ENCODE measurements around the gene COMT.

COMT gene

GRCh38 chr22:20012741-20013331 lies 71.3 kb downstream of the COMT start:
- H3K4me3 Mint-ChIP-seq: no peak overlapping the region
- no peak for DNase-seq
- H3K4me1 Mint-ChIP-seq: peaks cover 4% of the 10 kb centered on the region
- H3K27me3 Mint-ChIP-seq: peaks cover 17% of the 10 kb centered on the region
- no peak overlapping the region for H3K27ac Mint-ChIP-seq
- H3K9me3 Mint-ChIP-seq: no peaks in the 10 kb centered on the region
- ATAC-seq: no peak
- no peaks in the 10 kb centered on the region for H3K36me3 Mint-ChIP-seq (ENCODE audit: low read depth)

- ATAC-seq: no peak
- DNase-seq: peak; percentile 61
- peaks cover 20% of the 10 kb centered on the region for H3K27me3 Mint-ChIP-seq
- H3K4me3 Mint-ChIP-seq: no peak overlapping the region
- H3K4me1 Mint-ChIP-seq: peaks cover 4% of the 10 kb centered on the region
- H3K27ac Mint-ChIP-seq: no peak overlapping the region
- H3K9me3 Mint-ChIP-seq: no peaks in the 10 kb centered on the region
- no peaks in the 10 kb centered on the region for H3K36me3 Mint-ChIP-seq (ENCODE audit: low read depth)
Observed at GRCh38 chr22:20013382-20013871, 71.9 kb downstream of the COMT start.

- Mint-ChIP-seq H3K27me3 (peaks cover 24% of the 10 kb centered on the region), H3K9me3 (no peaks in the 10 kb centered on the region), H3K4me3 (no peak overlapping the region), H3K27ac (no peak overlapping the region), H3K36me3 (ENCODE audit: low read depth) (no peaks in the 10 kb centered on the region), H3K4me1 (peaks cover 4% of the 10 kb centered on the region)
- DNase-seq (no peak), ATAC-seq (no peak)
Observed at GRCh38 chr22:20014526-20015186, 73.1 kb downstream of the COMT start.

GRCh38 chr22:20015187-20015625 lies 73.6 kb downstream of the COMT start:
- peak overlapping the region; percentile 46 for H3K4me3 Mint-ChIP-seq
- H3K36me3 Mint-ChIP-seq (ENCODE audit: low read depth): no peaks in the 10 kb centered on the region
- H3K27ac Mint-ChIP-seq: no peak overlapping the region
- H3K9me3 Mint-ChIP-seq: no peaks in the 10 kb centered on the region
- DNase-seq: no peak
- ATAC-seq: no peak
- peaks cover 6% of the 10 kb centered on the region for H3K4me1 Mint-ChIP-seq
- peaks cover 24% of the 10 kb centered on the region for H3K27me3 Mint-ChIP-seq

- ATAC-seq: no peak
- H3K9me3 Mint-ChIP-seq: no peaks in the 10 kb centered on the region
- peak overlapping the region; percentile 82 for H3K4me3 Mint-ChIP-seq
- peaks cover 24% of the 10 kb centered on the region for H3K27me3 Mint-ChIP-seq
- H3K4me1 Mint-ChIP-seq: peaks cover 10% of the 10 kb centered on the region
- peak; percentile 30 for DNase-seq
- H3K27ac Mint-ChIP-seq: no peak overlapping the region
- H3K36me3 Mint-ChIP-seq (ENCODE audit: low read depth): no peaks in the 10 kb centered on the region
Observed at GRCh38 chr22:20015971-20016733, 74.6 kb downstream of the COMT start.

- H3K4me1 Mint-ChIP-seq: peaks cover 13% of the 10 kb centered on the region
- DNase-seq (peak; percentile 94), ATAC-seq (peak; percentile 50)
- H3K36me3 Mint-ChIP-seq (ENCODE audit: low read depth): no peaks in the 10 kb centered on the region
- no peaks in the 10 kb centered on the region for H3K9me3 Mint-ChIP-seq
- peak within 1 kb of the TSS; percentile 82 for H3K4me3 Mint-ChIP-seq
- H3K27me3 Mint-ChIP-seq: peaks cover 24% of the 10 kb centered on the region
- peak within 1 kb of the TSS; percentile 42 for H3K27ac Mint-ChIP-seq
Observed at GRCh38 chr22:20016734-20017621, 75.4 kb downstream of the COMT start, which contains the start of gene ARVCF. TSS of gene ARVCF (minus strand) at chr22:20016823. CDS start at chr22:19990794, 26,029 bp downstream.

- peaks cover 24% of the 10 kb centered on the region for H3K27me3 Mint-ChIP-seq
- no peaks in the 10 kb centered on the region for H3K9me3 Mint-ChIP-seq
- peak overlapping the region; percentile 62 for H3K4me3 Mint-ChIP-seq
- H3K4me1 Mint-ChIP-seq: peaks cover 20% of the 10 kb centered on the region
- ATAC-seq: no peak
- no peaks in the 10 kb centered on the region for H3K36me3 Mint-ChIP-seq (ENCODE audit: low read depth)
- no peak for DNase-seq
- no peak overlapping the region for H3K27ac Mint-ChIP-seq
Observed at GRCh38 chr22:20017622-20017958, 76.0 kb downstream of the COMT start.

- Mint-ChIP-seq H3K27me3 (peaks cover 24% of the 10 kb centered on the region), H3K9me3 (no peaks in the 10 kb centered on the region), H3K27ac (no peak overlapping the region), H3K4me1 (peaks cover 22% of the 10 kb centered on the region), H3K36me3 (ENCODE audit: low read depth) (no peaks in the 10 kb centered on the region), H3K4me3 (peak overlapping the region; percentile 62)
- no peak for ATAC-seq
- no peak for DNase-seq
Observed at GRCh38 chr22:20018001-20018400, 76.4 kb downstream of the COMT start.

Measured in activated naive CD8-positive, alpha-beta T cell treated with anti-CD3 and anti-CD28 coated beads, Interleukin-2, amount 50 U/mL, for 24 hours (primary cell).